Stomach (tissue), 4 donors: ENCODE results near the gene RPL35.

ENCODE experiments used
- EP300 ChIP-seq: sonication (generic); formaldehyde crosslinking; IDR thresholded peaks from one replicate; pipeline ENCODE4 v1.6.1; 2017; ENCODE audit warnings: antibody characterized with exemption
- POLR2A ChIP-seq, 4 donors: fragments of 450-650 bp; IDR thresholded peaks; one replicate each; pipeline ENCODE4 v1.6.1; 2016; ENCODE audit warnings: antibody characterized with exemption in 4 of 4, control low read depth in 2 of 4, mild to moderate bottlenecking in 1 of 4, moderate library complexity in 1 of 4
- POLR2AphosphoS5 ChIP-seq, 3 donors: sonication (generic); formaldehyde crosslinking; IDR thresholded peaks; one replicate each; pipeline ENCODE4 v1.6.1; 2016; ENCODE audit warnings: antibody characterized with exemption in 3 of 3
- TF ChIP-seq, protein P1 (sequence below), 7 experiments: fragments of 450-650 bp in 4 of 7; fragments of 200-600 bp in 3 of 7; sonication (generic) in 3 of 7; IDR thresholded peaks; one replicate each; pipeline ENCODE4 v1.5.1; 2016 to 2019; ENCODE audit warnings: antibody characterized with exemption in 7 of 7, control low read depth in 2 of 7, mild to moderate bottlenecking in 1 of 7

DNA sequence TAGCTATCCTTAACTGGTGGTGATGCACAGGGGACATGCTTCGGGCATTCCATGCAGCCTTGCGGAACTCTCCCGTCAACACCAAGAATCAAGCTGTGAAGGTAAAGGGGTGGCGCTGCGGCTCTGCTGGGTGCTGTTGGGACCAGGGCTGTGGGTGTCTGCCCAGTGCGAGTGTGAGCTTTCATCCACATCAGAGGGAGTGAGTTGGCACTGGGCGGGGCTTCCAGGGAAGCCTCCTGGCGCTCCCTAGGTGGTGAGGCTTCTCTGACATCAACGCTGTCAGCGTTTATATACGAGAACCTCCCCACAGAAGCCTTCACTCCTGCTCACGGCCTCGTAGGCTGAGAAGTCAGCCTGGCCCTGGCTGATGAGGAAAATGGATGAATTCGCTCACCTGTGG, 11.9 kb upstream of the RPL35 start:
- TF ChIP-seq, protein P1, sequence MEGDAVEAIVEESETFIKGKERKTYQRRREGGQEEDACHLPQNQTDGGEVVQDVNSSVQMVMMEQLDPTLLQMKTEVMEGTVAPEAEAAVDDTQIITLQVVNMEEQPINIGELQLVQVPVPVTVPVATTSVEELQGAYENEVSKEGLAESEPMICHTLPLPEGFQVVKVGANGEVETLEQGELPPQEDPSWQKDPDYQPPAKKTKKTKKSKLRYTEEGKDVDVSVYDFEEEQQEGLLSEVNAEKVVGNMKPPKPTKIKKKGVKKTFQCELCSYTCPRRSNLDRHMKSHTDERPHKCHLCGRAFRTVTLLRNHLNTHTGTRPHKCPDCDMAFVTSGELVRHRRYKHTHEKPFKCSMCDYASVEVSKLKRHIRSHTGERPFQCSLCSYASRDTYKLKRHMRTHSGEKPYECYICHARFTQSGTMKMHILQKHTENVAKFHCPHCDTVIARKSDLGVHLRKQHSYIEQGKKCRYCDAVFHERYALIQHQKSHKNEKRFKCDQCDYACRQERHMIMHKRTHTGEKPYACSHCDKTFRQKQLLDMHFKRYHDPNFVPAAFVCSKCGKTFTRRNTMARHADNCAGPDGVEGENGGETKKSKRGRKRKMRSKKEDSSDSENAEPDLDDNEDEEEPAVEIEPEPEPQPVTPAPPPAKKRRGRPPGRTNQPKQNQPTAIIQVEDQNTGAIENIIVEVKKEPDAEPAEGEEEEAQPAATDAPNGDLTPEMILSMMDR (IDR thresholded peaks at IDR 0.05): no peak
- TF ChIP-seq POLR2AphosphoS5 (IDR thresholded peaks at IDR 0.05) (no peak), EP300 (no peak), POLR2A (IDR thresholded peaks at IDR 0.05) (no peak)
